Raji (cell line): ENCODE data around the gene CCL3.

Experiments used
- POLR2A ChIP-seq: IDR thresholded peaks from 2 replicates; pipeline ENCODE4 v1.6.1; 2011; ENCODE audit warnings: low read depth, low read length, control low read depth; ENCODE audit not compliant: insufficient read depth

The CCL3 gene

DNA sequence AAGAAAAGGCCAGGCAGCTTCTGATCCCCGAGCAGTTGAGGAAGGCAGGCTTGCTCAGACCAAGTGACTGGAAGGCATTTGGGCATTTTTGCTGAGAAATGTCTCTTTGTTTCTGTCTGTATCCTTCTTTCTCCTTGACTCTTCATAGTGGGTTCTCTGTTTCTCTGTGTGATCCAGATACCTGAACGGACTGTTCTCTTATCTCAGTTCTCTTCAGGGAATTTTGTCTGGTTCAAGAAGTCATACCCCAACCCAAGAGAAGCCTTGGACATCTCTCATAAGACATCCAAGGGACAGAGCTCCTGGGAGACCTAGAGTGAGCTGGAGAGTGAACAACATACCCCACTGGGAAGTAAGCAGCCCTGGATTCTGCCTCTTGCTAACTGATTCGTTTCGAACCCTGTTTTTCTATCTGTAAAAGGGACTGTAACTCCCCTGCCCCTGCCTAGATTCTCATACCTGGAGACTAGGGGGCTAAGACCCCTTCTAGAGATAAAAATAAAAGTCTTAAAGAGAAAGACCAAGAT lies 541 bp downstream of the CCL3 start:
- TF ChIP-seq POLR2A = no peak

DNA sequence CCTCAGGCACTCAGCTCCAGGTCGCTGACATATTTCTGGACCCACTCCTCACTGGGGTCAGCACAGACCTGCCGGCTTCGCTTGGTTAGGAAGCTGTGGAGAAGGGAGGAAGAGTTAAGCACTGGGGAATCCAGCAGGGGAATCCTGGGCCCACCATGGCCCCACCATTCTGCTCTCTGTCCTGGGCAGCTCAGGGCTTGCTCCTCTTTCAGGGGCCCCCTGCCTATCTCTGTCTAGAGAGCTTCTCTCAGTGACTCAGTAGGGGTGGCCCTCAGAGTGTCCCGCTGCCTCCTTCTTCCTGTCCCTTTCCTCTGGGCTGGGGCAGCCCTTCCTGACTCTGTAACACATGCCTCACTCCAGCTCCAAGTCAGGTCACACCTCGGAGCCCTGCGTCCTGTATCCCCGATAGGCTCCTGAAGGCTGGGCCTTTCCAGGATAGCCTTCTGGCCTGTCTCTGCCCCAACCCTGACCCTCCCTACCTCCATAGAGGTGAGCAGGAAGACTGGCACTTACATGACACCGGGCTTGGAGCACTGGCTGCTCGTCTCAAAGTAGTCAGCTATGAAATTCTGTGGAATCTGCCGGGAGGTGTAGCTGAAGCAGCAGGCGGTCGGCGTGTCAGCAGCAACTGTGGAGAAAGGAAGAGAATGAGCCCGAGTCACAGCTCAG lies 1.1 kb downstream of the CCL3 start:
- no peak for TF ChIP-seq POLR2A

DNA sequence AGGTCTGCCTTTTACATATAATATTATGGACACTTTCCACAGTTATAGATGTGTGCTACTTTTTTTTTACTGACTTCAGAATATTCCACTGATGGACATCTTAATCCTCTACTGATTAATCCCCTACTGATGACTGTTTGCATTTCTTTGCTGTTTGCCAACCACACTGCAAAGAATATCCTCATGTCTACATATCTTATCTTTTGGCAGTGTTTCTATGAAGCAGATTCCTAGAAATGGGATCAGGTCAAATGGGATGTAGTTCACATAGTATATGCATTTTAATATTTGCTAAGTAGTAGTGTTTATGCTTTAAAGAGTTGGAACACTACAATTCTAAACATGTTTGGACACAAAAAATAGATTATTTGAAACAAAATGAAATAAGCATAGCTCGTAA lies 3.2 kb downstream of the CCL3 start:
- TF ChIP-seq POLR2A = no peak

DNA sequence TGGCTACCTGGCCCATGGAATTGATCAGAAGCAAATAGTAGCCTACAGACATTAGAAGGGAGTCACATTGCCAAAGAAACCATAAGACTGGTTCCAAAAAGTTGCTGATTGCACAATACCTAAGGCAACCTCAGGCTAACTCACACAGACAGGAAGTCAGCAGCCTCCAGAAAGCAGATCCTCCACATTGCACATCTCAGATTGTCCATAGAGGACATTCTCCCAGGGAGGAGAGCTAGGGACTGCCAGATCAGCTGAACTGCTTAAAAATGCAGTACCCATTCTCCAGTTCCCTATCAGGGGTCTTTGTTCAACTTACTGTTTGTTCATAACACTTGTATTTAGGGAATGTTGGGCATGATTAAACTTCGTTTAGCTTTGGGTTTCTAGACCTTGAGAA lies 4.2 kb downstream of the CCL3 start:
- no peak for TF ChIP-seq POLR2A

DNA sequence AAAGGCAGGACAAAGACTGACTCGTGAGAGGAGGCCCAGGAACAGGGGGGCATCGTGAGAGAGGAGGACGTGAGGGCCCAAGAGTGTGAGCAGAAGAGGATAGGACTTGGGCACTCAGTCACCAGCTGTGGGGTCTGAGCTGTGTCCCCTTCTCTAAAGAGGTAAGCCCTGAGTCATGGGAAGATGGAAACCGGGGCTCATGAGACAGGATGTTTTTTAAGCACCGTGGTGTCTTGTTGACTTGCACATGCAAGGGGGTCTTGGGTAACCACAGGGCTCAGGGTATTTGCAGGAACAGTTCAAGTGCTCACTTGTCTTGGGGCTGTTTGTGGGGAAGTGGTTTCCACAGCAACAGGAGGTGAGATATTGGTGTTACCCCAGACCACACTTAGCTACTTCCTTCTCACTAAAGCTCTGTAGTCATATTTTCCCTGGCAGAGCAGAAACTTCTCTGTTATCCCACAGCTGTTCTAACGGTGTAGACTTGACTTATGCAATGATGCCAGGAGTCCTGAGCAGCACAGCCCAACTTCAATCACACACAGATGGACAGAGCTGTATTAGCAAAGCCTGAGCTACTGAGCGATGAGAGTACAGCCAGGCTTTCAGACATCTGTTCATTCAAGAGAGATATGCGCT lies 7.3 kb downstream of the CCL3 start:
- TF ChIP-seq POLR2A = peak; percentile 34; the same call in 1 of the 2 replicates

DNA sequence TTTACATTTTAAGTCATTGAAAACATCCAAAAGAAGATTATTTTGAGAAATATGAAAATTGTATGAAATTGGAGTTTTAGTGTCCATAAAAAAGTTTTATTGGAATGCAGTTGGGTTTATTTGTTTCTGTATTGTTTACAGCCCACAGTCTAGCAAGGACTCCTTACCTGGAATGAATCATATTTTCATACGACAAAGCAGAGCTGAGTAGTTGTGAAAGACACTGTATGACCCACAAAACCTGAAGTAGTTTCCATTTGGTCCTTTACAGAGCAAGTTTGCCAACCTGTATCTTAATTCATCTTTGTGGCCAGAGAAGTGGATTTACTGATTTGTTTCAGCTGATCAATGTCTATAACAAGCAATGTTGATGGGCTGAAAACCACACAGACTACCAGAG lies 15.6 kb downstream of the CCL3 start:
- no peak for TF ChIP-seq POLR2A

DNA sequence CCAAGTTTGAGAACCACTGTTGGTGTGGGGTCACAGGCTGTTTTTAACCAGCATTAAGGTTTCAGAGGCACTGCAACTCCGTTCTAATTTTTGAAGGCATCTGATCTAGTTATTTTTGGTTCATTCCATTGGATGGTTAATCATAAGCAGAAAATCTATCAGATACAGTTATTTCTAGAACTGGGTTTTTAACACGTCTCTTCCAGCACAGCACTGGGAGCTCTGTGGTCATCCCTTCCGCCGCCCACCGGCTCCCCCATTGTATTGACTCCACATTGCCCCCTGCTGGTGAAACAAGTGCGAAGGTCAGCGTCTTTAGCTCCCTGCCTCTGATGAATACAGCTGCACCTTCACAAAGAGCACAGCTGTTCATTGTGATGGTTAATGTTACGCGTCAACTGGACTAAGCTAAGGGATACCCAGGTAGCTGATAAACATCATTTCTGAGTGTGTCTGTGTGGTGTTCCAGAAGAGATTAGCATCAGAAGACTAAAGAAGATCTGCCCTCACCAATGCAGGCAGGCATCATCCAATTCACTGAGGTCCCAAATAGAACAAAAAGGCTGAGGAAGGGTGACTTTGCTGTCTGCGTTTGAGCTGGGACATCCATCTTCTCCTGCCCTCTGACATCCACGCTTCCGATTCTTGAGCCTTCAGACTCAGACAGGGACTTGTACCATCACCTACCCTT lies 17.4 kb downstream of the CCL3 start:
- no peak for TF ChIP-seq POLR2A

DNA sequence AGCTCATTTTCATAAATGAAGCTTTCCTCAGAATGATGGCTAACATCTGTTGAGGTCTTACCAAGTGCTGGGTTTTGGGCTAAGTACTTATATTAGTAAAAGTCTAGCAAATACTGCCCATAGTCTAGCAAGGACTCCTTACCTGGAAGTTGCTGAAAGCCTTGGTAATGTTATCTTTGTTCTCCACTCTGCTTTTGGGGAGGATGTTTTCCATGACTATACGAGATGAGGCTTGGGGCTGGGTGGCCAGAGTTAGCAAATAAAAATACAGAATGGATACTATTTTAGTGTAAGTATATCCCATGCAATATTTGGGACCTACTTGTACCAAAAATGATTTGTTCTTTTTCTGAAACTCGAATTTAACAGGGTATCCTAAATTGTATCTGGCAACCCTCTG lies 18.2 kb downstream of the CCL3 start:
- TF ChIP-seq POLR2A = no peak

DNA sequence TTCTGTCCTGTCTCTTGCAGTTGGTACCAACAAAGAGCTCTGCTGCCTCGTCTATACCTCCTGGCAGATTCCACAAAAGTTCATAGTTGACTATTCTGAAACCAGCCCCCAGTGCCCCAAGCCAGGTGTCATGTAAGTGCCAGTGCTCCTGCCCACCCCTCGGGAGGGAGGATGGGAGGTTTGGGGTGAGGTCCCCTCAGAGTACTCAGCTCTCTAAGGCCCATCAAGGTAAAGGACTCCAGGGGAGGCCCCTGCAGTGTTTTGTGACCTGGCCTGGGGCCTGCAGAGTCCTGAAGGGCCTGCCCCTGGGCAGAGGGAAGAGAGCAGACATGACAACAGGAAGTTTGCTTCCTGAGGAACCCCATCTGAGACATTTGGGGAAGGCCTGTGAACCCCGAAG lies 19.5 kb downstream of the CCL3 start:
- TF ChIP-seq POLR2A = no peak

DNA sequence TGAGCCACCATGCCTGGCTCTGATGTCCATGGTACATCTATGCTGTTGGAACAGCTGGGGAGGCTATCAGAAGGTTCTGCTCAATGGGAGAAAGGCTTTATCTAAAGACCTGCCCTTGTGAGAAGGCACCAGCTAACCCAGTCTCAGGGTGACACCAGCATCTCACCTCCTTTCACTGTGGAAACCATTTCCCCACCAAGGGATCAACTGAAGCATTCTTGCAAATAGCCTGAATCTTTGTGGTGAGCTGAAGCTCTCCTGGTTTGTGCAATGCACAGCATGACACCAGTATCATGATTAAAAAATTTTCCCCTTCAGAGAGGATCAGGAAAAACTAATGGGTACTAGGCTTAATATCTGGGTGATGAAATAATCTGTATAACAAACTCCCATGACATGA lies 20.8 kb downstream of the CCL3 start:
- TF ChIP-seq POLR2A = no peak

DNA sequence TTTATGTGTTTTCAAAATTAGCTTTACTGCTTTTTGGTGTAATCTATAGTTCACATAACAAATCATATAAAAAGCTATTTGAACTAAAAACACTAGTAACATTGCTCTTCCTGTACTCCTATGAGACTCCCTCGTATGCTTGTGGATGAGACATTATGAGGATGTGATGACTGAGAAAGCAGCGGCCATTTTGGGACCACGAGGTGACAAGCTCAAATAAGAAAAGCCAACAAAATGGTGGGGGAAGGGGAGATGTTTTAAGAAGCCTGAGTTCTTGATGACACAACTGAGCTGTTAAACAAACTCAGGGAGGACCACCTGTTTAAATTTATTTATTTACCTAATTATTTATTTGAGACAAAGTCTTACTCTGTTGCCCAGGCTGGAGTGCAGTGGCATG lies 21.4 kb downstream of the CCL3 start:
- no peak for TF ChIP-seq POLR2A

DNA sequence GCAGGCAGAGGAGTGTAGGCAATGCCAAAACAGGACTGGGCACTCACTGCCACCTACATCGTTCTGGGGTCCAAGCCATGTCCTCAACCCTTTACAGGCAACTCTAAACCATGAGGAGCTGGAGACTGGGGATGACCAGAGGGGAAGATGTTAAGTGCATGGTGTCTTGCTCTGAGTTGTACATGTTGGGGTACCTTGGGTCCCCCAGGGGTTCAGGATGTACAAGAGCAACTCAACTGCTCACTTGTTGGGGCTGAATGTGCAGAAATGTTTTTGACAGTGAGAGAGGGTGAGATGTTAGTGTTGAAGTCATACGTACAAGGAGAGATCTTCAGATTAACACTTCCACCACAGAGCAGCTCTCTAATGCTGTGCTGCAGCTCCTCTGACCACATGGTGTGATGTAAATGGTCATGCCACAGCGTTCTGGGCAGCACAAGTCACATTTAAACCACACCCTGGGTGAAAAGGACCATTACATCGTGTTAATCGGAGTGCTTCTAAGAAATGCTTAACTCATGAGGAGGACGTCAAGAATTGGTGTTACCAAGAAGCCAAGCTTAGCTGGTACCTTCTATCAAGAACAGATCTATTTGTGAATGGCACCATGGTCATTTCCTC lies 23.5 kb downstream of the CCL3 start:
- TF ChIP-seq POLR2A = no peak

DNA sequence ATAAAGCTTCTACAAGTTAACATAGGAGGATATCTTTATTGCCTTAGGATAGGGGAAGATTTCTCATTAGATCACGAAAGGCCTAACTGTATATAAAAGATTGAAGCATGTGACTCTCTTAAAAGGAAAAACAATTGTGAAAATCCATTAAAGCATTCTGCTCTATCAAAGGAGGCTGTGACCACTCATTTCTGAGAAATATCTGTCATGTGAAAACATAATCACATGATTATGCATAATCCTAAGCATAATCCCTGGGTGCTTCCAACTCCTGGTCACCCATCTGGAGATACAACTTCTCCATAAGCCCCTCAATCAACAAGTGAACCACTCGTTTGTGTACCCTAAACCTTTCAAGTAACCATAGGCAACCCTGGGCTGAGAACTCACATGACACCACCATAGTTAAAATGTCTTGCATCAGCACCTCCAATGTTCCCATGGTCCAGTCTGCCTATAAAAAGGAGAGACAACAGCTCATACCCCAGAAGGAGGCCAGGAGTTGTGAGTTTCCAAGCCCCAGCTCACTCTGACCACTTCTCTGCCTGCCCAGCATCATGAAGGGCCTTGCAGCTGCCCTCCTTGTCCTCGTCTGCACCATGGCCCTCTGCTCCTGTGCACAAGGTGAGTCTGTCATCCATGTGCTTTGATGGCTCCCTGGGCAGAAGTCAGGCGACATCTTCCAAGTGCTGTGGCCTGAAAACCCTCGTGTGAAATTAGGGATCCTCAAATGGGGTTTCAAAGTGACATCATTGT lies 26.0 kb downstream of the CCL3 start, which contains the start of gene CCL18:
CCL18 (plus strand) TSS at position 487 of the 756 bp plus-strand sequence; CDS start at position 558, 71 bp downstream.
- no peak for TF ChIP-seq POLR2A

DNA sequence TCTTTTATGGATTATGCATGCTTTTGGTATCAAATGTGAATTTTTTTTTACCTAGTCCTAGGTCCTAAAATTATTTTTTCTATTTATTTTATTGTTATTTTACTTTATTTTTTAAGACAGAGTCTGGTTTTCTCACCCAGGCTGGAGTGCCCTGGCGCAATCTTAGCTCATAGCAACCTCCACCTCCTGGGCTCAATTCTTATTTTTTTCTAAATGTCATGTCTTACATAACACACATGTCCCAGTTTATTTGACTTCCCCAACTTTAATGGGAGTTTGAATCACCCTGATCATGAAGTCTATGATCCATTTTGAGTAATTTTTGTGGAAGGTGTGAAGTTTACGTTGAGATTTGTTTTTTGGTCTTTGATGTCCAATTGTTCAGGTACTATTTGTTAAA lies 29.1 kb downstream of the CCL3 start:
- no peak for TF ChIP-seq POLR2A

DNA sequence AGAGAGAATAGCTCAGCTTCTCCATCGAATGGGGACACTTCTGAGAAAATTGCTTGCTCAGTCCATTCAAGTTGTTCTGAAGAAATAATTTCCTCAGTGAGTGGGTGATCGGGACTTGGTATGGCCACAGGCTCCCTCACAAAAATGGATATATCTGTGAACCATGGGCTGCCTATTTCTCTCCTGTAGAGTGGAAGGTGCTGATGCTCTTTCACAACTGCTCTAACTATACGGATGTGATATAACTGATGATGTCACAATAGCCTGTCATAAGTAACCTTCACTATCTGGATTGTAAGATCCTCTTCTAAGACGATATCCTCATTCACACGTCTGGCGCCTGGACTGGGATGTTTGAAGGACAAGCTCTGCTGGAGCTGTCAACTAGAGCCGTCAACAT lies 30.5 kb downstream of the CCL3 start:
- TF ChIP-seq POLR2A = no peak

DNA sequence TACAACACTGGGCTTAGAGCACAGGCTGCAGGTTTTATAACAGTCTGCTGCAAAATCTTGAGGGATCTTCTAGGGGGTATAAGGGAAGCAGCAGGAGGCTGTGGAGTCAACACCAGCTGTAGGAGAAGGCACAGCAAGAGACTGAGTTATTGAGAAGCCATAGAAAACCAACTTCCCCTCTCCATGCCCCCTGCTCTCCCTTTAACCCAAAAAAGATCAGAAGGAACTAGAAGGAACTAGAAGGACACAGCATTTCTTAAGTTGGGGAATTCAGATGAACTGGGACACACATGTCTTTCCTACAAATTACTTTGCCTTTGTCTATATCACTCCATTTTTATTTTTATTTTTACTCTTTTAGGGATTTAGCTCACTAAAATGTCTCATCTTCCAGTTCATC lies 32.0 kb downstream of the CCL3 start:
- no peak for TF ChIP-seq POLR2A
